HCT116 (cell line): Measurements from ENCODE around the gene DMKN. TPM values are rescaled to one million over a fixed set of nuclear protein-coding genes. Genes with fewer than 3 reads are reported as not detected.

Experiments used
- ATAC-seq: fragments of 200-7000 bp; cut with Tn5 transposase; 2 replicates; pipeline ENCODE4 v1.9.1; 2020; ENCODE audit warnings: mild to moderate bottlenecking, moderate library complexity
- BruUV-seq: library from RNA; stranded (reverse); fragments of 400-500 nt; replicated peaks from 2 replicates; lab custom pipeline; 2021; lab: Mats Ljungman, UMichigan
- CTCF ChIA-PET: fragments of 300-600 bp; sonication (Branson Sonifier 250); formaldehyde crosslinking; loops from one replicate; lab custom pipeline; 2021; ENCODE audit warnings: antibody characterized with exemption; lab: Charles Lee
- POLR2A ChIA-PET: fragments of 300-600, 350-600 bp; sonication (Branson Sonifier 250); formaldehyde crosslinking; loops from one replicate; lab custom pipeline; 2021; ENCODE audit warnings: antibody characterized with exemption; lab: Charles Lee
- RAD21 ChIA-PET, 2 experiments: fragments of 300-600 bp; sonication (Branson Sonifier 250); formaldehyde crosslinking; loops; one replicate each; lab custom pipeline; 2023; ENCODE audit warnings: low total read pairs in 2 of 2; ENCODE audit not compliant: uncharacterized antibody in 2 of 2, unreplicated experiment in 2 of 2, low non-redundant PET in 1 of 2; lab: Charles Lee
- DNase-seq: peaks from one replicate; pipeline ENCODE4 v3.0.0-alpha.2; 2010; ENCODE audit warnings: low read depth, low spot score
- H2AFZ ChIP-seq: fragments of 200-600 bp; shearing (Covaris generic), sonication (generic); 2 replicates; pipeline ENCODE4 v1.6.1; 2017; ENCODE audit warnings: low read depth, mixed run types, mixed read lengths, antibody characterized with exemption, low read length; ENCODE audit not compliant: poor library complexity, severe bottlenecking
- H3K27ac ChIP-seq: 2 replicates; pipeline ENCODE4 v1.5.1; 2012; ENCODE audit warnings: low read depth, low read length
- H3K27me3 ChIP-seq: fragments of 200-600 bp; sonication (generic); 2 replicates; pipeline ENCODE4 v1.6.1; 2016; ENCODE audit warnings: mixed run types, low read length, mixed read lengths; ENCODE audit not compliant: insufficient read depth
- H3K36me3 ChIP-seq, 2 experiments: fragments of 200-500 bp in 1 of 2; fragments of 200-600 bp in 1 of 2; sonication (Bioruptor generic) in 1 of 2; sonication (generic) in 1 of 2; 2 replicates each; pipeline versions ENCODE4 v1.5.1 to v1.6.1; 2014 to 2016; ENCODE audit warnings: low read length in 2 of 2, inconsistent platforms in 1 of 2, mixed read lengths in 1 of 2, mixed run types in 1 of 2; ENCODE audit not compliant: insufficient read depth in 2 of 2, control insufficient read depth in 1 of 2
- H3K4me1 ChIP-seq, 2 experiments: fragments of 200-600 bp in 1 of 2; sonication (generic) in 1 of 2; 2 replicates each; pipeline versions ENCODE4 v1.5.1 to v1.6.1; 2012 to 2017; ENCODE audit warnings: low read length in 2 of 2, inconsistent platforms in 1 of 2, mild to moderate bottlenecking in 1 of 2, mixed read lengths in 1 of 2, mixed run types in 1 of 2, moderate library complexity in 1 of 2; ENCODE audit not compliant: insufficient read depth in 2 of 2, control insufficient read depth in 1 of 2
- H3K4me2 ChIP-seq: fragments of 200-600 bp; sonication (generic); 2 replicates; pipeline ENCODE4 v1.6.1; 2017; ENCODE audit warnings: mixed run types, low read length, mixed read lengths
- H3K4me3 ChIP-seq, 2 experiments: fragments of 200-600 bp in 1 of 2; sonication (generic) in 1 of 2; replicated peaks in 1 of 2; 2 replicates each; pipeline ENCODE4 v1.5.1; 2011 to 2016; ENCODE audit warnings: low read length in 2 of 2, control low read depth in 1 of 2, low read depth in 1 of 2, mild to moderate bottlenecking in 1 of 2, mixed read lengths in 1 of 2, mixed run types in 1 of 2
- H3K79me2 ChIP-seq: fragments of 200-600 bp; sonication (generic); 2 replicates; pipeline ENCODE4 v1.6.1; 2017; ENCODE audit warnings: mild to moderate bottlenecking, mixed run types, low read length, moderate library complexity, mixed read lengths; ENCODE audit not compliant: insufficient read depth
- H3K9ac ChIP-seq: fragments of 200-600 bp; sonication (generic); 2 replicates; pipeline ENCODE4 v1.6.1; 2016; ENCODE audit warnings: low read length, mixed read lengths
- H3K9me2 ChIP-seq: fragments of 200-600 bp; sonication (generic), shearing (Covaris generic); 2 replicates; pipeline ENCODE4 v1.6.1; 2017; ENCODE audit warnings: mixed run types, mild to moderate bottlenecking, moderate library complexity; ENCODE audit not compliant: insufficient read depth
- H3K9me3 ChIP-seq, 2 experiments: fragments of 200-500 bp in 1 of 2; fragments of 200-600 bp in 1 of 2; sonication (Bioruptor generic) in 1 of 2; sonication (generic) in 1 of 2; 2 replicates each; pipeline ENCODE4 v1.6.1; 2014 to 2017; ENCODE audit warnings: low read length in 2 of 2, mixed read lengths in 2 of 2, inconsistent platforms in 1 of 2, low read depth in 1 of 2, mild to moderate bottlenecking in 1 of 2, mixed run types in 1 of 2, moderate library complexity in 1 of 2; ENCODE audit not compliant: control insufficient read depth in 1 of 2, insufficient read depth in 1 of 2
- H4K20me1 ChIP-seq: fragments of 200-600 bp; sonication (generic), shearing (Covaris generic); 2 replicates; pipeline ENCODE4 v1.6.1; 2017; ENCODE audit warnings: mixed run types, mild to moderate bottlenecking, moderate library complexity; ENCODE audit not compliant: insufficient read depth
- CBX3 ChIP-seq: IDR thresholded peaks from 2 replicates; pipeline ENCODE4 v1.6.1; 2012; ENCODE audit warnings: low read depth
- CEBPB ChIP-seq: IDR thresholded peaks from 2 replicates; pipeline ENCODE4 v1.6.1; 2012; ENCODE audit warnings: low read depth
- EGR1 ChIP-seq: IDR thresholded peaks from 2 replicates; pipeline ENCODE4 v1.6.1; 2012; ENCODE audit warnings: low read depth
- EZH2phosphoT487 ChIP-seq: fragments of 200-600 bp; IDR thresholded peaks from 2 replicates; pipeline ENCODE4 v1.6.1; 2018; ENCODE audit warnings: antibody characterized with exemption, borderline replicate concordance
- FOSL1 ChIP-seq: IDR thresholded peaks from 2 replicates; pipeline ENCODE4 v1.6.1; 2012; ENCODE audit warnings: low read depth
- JUND ChIP-seq: IDR thresholded peaks from 2 replicates; pipeline ENCODE4 v1.6.1; 2012
- POLR2A ChIP-seq: IDR thresholded peaks from 2 replicates; pipeline ENCODE4 v1.7.0; 2011; ENCODE audit warnings: borderline replicate concordance; ENCODE audit not compliant: insufficient read depth, insufficient read length; ENCODE audit errors: extremely low read depth
- POLR2AphosphoS5 ChIP-seq: IDR thresholded peaks from 2 replicates; pipeline ENCODE4 v1.6.1; 2011; ENCODE audit warnings: mild to moderate bottlenecking, low read depth, low read length, moderate library complexity
- RAD21 ChIP-seq: IDR thresholded peaks from 2 replicates; pipeline ENCODE4 v1.6.1; 2012; ENCODE audit warnings: low read depth, mild to moderate bottlenecking
- SIN3A ChIP-seq: IDR thresholded peaks from 2 replicates; pipeline ENCODE4 v1.6.1; 2012; ENCODE audit warnings: low read depth
- SRF ChIP-seq: IDR thresholded peaks from 2 replicates; pipeline ENCODE4 v1.6.1; 2012; ENCODE audit warnings: low read depth
- TCF7L2 ChIP-seq: IDR thresholded peaks from 2 replicates; pipeline ENCODE4 v1.7.0; 2011; ENCODE audit warnings: borderline replicate concordance, inconsistent platforms; ENCODE audit not compliant: insufficient read depth, insufficient read length; ENCODE audit errors: extremely low read depth
- YY1 ChIP-seq: IDR thresholded peaks from 2 replicates; pipeline ENCODE4 v1.6.1; 2011; ENCODE audit warnings: low read length, low read depth, moderate library complexity, mild to moderate bottlenecking; ENCODE audit not compliant: insufficient replicate concordance; ENCODE audit errors: extremely low read depth
- ZFX ChIP-seq: fragments of 450-650 bp; IDR thresholded peaks from 2 replicates; pipeline ENCODE4 v1.6.1; 2017
- ZNF274 ChIP-seq: fragments of 200-500 bp; sonication (Bioruptor generic); IDR thresholded peaks from 2 replicates; pipeline ENCODE4 v1.6.1; 2014; ENCODE audit warnings: mild to moderate bottlenecking, low read depth, low read length, inconsistent platforms
- intact Hi-C: fragments of 100-400 bp; cut with micrococcal nuclease; formaldehyde crosslinking; loops from 2 replicates; pipeline ENCODE4 v1.10.0; 2022
- total RNA-seq: library from RNA; stranded (reverse); gene quantifications from one replicate; pipeline ENCODE4 v1.2.1, GENCODE V29; 2021; ENCODE audit not compliant: unreplicated experiment
- TF ChIP-seq, protein P1 (sequence below): IDR thresholded peaks from 2 replicates; pipeline ENCODE4 v1.6.1; 2011; ENCODE audit warnings: mild to moderate bottlenecking, low read length, moderate library complexity; ENCODE audit not compliant: insufficient replicate concordance; ENCODE audit errors: extremely low read depth
- TF ChIP-seq, protein P2 (sequence below): IDR thresholded peaks from 2 replicates; pipeline ENCODE4 v1.6.1; 2012; ENCODE audit warnings: low read depth
- TF ChIP-seq, protein P3 (sequence below): IDR thresholded peaks from 2 replicates; pipeline ENCODE4 v1.6.1; 2012
- TF ChIP-seq, protein P4 (sequence below), 3 experiments: fragments of 200-600 bp in 1 of 3; sonication (generic) in 1 of 3; IDR thresholded peaks in 2 of 3; conservative IDR thresholded peaks in 1 of 3; 2 replicates each; pipeline ENCODE4 v1.5.1; 2012 to 2017; ENCODE audit warnings: low read depth in 2 of 3, low read length in 2 of 3, antibody characterized with exemption in 1 of 3, borderline replicate concordance in 1 of 3, control low read depth in 1 of 3, mild to moderate bottlenecking in 1 of 3, mixed read lengths in 1 of 3, mixed run types in 1 of 3, moderate library complexity in 1 of 3; ENCODE audit not compliant: insufficient read depth in 1 of 3

Gene DMKN
- total RNA-seq, 1 experiment from 2014 or later = 246 TPM

DNA sequence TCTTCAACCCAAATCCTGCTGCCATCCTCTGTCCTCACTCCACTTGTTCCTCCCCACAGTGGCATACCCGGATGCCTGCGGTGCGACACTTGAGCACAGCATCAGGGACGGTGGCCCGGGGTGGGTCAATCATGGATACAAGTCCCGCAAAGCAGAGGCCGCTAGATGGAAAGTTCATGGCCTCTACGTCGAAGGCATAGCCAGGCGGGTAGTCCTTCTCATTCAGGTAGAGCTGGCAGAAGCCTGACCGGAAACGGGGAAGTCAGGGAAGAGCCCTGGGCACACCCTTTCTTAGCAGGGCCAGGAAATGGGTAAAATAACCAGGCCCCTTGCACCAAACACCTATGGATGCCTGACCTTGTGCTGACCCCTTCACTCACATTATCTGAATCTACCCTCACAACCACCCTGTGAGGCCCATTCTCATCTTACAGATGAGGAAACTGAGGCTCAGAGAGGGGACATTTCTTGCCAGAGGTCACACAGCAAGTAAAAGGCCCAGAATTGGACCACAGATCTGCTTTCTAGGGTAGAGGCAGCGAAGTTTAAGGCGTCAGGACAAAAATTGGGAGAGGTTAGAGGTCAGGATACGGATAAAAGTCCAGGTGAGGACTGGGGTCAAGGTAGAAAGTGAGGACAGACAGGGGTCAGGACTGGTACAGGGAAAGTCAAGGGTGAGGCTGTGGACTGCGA, 43.5 kb upstream of the DMKN start:
- intact Hi-C loops = no loop called here
- Histone ChIP-seq H3K9me2 (no peaks in the 10 kb centered on the region), H3K4me3 (no peak overlapping the region), H3K27ac (no peak overlapping the region), H4K20me1 (no peaks in the 10 kb centered on the region), H3K27me3 (no peaks in the 10 kb centered on the region), H3K4me2 (peak overlapping the region; percentile 84), H3K4me1 (peaks cover 0 to 12% of the 10 kb centered on the region in 2 experiments; a peak in 2 of 4 replicates), H3K36me3 (no peaks in the 10 kb centered on the region), H3K9ac (no peak overlapping the region), H2AFZ (no peak overlapping the region), H3K79me2 (no peaks in the 10 kb centered on the region), H3K9me3 (no peaks in the 10 kb centered on the region)
- CTCF ChIA-PET = interaction anchor here (1.0 to 1.7 kb wide), 3 partner anchors 8 to 156 kb away, joined by 3 to 8 read pairs (median 3); no protein-coding TSS in a partner anchor
- DNase-seq (no peak), ATAC-seq (no peak)
- no TSS peak for BruUV-seq
- TF ChIP-seq JUND (no peak), POLR2AphosphoS5 (no peak), EZH2phosphoT487 (no peak), CBX3 (no peak), TCF7L2 (no peak), FOSL1 (no peak), SIN3A (no peak), ZFX (no peak), POLR2A (no peak), YY1 (no peak), SRF (no peak), RAD21 (no peak), EGR1 (no peak), ZNF274 (no peak), CEBPB (no peak)
- TF ChIP-seq, protein P1, sequence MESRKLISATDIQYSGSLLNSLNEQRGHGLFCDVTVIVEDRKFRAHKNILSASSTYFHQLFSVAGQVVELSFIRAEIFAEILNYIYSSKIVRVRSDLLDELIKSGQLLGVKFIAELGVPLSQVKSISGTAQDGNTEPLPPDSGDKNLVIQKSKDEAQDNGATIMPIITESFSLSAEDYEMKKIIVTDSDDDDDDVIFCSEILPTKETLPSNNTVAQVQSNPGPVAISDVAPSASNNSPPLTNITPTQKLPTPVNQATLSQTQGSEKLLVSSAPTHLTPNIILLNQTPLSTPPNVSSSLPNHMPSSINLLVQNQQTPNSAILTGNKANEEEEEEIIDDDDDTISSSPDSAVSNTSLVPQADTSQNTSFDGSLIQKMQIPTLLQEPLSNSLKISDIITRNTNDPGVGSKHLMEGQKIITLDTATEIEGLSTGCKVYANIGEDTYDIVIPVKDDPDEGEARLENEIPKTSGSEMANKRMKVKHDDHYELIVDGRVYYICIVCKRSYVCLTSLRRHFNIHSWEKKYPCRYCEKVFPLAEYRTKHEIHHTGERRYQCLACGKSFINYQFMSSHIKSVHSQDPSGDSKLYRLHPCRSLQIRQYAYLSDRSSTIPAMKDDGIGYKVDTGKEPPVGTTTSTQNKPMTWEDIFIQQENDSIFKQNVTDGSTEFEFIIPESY = no peak
- TF ChIP-seq, protein P2, sequence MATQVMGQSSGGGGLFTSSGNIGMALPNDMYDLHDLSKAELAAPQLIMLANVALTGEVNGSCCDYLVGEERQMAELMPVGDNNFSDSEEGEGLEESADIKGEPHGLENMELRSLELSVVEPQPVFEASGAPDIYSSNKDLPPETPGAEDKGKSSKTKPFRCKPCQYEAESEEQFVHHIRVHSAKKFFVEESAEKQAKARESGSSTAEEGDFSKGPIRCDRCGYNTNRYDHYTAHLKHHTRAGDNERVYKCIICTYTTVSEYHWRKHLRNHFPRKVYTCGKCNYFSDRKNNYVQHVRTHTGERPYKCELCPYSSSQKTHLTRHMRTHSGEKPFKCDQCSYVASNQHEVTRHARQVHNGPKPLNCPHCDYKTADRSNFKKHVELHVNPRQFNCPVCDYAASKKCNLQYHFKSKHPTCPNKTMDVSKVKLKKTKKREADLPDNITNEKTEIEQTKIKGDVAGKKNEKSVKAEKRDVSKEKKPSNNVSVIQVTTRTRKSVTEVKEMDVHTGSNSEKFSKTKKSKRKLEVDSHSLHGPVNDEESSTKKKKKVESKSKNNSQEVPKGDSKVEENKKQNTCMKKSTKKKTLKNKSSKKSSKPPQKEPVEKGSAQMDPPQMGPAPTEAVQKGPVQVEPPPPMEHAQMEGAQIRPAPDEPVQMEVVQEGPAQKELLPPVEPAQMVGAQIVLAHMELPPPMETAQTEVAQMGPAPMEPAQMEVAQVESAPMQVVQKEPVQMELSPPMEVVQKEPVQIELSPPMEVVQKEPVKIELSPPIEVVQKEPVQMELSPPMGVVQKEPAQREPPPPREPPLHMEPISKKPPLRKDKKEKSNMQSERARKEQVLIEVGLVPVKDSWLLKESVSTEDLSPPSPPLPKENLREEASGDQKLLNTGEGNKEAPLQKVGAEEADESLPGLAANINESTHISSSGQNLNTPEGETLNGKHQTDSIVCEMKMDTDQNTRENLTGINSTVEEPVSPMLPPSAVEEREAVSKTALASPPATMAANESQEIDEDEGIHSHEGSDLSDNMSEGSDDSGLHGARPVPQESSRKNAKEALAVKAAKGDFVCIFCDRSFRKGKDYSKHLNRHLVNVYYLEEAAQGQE = no peak
- TF ChIP-seq, protein P3, sequence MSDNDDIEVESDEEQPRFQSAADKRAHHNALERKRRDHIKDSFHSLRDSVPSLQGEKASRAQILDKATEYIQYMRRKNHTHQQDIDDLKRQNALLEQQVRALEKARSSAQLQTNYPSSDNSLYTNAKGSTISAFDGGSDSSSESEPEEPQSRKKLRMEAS = no peak
- TF ChIP-seq, protein P4, sequence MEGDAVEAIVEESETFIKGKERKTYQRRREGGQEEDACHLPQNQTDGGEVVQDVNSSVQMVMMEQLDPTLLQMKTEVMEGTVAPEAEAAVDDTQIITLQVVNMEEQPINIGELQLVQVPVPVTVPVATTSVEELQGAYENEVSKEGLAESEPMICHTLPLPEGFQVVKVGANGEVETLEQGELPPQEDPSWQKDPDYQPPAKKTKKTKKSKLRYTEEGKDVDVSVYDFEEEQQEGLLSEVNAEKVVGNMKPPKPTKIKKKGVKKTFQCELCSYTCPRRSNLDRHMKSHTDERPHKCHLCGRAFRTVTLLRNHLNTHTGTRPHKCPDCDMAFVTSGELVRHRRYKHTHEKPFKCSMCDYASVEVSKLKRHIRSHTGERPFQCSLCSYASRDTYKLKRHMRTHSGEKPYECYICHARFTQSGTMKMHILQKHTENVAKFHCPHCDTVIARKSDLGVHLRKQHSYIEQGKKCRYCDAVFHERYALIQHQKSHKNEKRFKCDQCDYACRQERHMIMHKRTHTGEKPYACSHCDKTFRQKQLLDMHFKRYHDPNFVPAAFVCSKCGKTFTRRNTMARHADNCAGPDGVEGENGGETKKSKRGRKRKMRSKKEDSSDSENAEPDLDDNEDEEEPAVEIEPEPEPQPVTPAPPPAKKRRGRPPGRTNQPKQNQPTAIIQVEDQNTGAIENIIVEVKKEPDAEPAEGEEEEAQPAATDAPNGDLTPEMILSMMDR (IDR thresholded peaks at IDR 0.05 in 2 of 3, conservative IDR thresholded peaks at IDR 0.05 in 1 of 3; ENCODE audit: borderline replicate concordance in 1 of 3, insufficient read depth in 1 of 3, low read depth in 2 of 3, low read length in 2 of 3) = no peak
- POLR2A ChIA-PET = no interaction called here
- RAD21 ChIA-PET = interaction anchor here in 1 of 2 experiments (0.8 kb wide), 1 partner anchor 91 kb away, joined by 3 read pairs; the partner anchor contains the start of gene COX6B1
